Endothelial cell (in vitro differentiated cells): ENCODE measurements around the gene KCNJ6. TPM values are rescaled to one million over a fixed set of nuclear protein-coding genes. Genes with fewer than 3 reads are reported as not detected.

Experiments
- DNase-seq: peaks from one replicate; pipeline ENCODE4 v3.0.0; 2021; ENCODE audit warnings: low spot score
- H3K27ac Mint-ChIP-seq: one replicate; pipeline ENCODE4 v1.8.0; 2021; ENCODE audit warnings: mixed read lengths, inconsistent platforms; ENCODE audit not compliant: unreplicated experiment
- H3K27me3 Mint-ChIP-seq: one replicate; pipeline ENCODE4 v1.8.0; 2021; ENCODE audit warnings: mild to moderate bottlenecking, moderate library complexity, mixed read lengths, inconsistent platforms; ENCODE audit not compliant: unreplicated experiment
- H3K36me3 Mint-ChIP-seq: one replicate; pipeline ENCODE4 v1.8.0; 2021; ENCODE audit warnings: mild to moderate bottlenecking, low read depth, mixed read lengths, inconsistent platforms; ENCODE audit not compliant: unreplicated experiment
- H3K4me1 Mint-ChIP-seq: one replicate; pipeline ENCODE4 v1.8.0; 2021; ENCODE audit warnings: mild to moderate bottlenecking, mixed read lengths, inconsistent platforms; ENCODE audit not compliant: unreplicated experiment
- H3K4me3 Mint-ChIP-seq: one replicate; pipeline ENCODE4 v1.8.0; 2021; ENCODE audit warnings: mild to moderate bottlenecking, mixed read lengths, inconsistent platforms; ENCODE audit not compliant: unreplicated experiment
- H3K9me3 Mint-ChIP-seq: one replicate; pipeline ENCODE4 v1.8.0; 2021; ENCODE audit warnings: mixed read lengths, inconsistent platforms; ENCODE audit not compliant: unreplicated experiment
- total RNA-seq: library from RNA; stranded (reverse); fragmentation: NEBNext Ultra II Directional; extraction: Animal tissue kit (Norgen Biotek cat#: 25700); gene quantifications from one replicate; pipeline ENCODE4 v1.2.1, GENCODE V29; 2021; ENCODE audit not compliant: unreplicated experiment
- TF ChIP-seq, protein P1 (sequence below): fragments of 200-600 bp; sonication (generic); IDR thresholded peaks from one replicate; pipeline ENCODE4 v1.5.0; 2021; ENCODE audit warnings: antibody characterized with exemption; ENCODE audit not compliant: unreplicated experiment

The KCNJ6 gene
- total RNA-seq, 1 donor from 2014 or later = 0.41 TPM

DNA sequence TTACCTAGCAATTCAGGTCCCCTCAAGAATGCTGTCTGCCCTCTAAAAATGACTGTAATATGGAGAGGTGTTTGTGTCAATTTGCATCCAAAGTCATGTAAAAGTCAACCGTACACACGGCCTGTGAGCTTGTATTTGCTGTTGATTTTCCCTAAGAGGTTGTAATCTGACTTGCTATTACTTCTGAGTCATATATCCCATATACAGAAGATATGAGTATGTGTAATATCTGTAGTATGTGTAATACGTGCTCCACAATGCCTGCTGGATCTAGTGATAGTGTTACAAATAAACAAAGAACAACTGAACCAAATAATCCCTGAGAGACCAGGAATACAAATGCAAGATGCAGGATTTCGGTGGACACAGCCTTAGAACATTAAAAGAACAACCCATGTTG, 1.4 kb upstream of the KCNJ6 start:
- Mint-ChIP-seq H3K27ac (no peak overlapping the region), H3K9me3 (no peaks in the 10 kb centered on the region), H3K4me1 (peaks cover 12% of the 10 kb centered on the region), H3K36me3 (peaks cover 5% of the 10 kb centered on the region), H3K4me3 (no peak overlapping the region), H3K27me3 (peaks cover 7% of the 10 kb centered on the region)
- TF ChIP-seq, protein P1, sequence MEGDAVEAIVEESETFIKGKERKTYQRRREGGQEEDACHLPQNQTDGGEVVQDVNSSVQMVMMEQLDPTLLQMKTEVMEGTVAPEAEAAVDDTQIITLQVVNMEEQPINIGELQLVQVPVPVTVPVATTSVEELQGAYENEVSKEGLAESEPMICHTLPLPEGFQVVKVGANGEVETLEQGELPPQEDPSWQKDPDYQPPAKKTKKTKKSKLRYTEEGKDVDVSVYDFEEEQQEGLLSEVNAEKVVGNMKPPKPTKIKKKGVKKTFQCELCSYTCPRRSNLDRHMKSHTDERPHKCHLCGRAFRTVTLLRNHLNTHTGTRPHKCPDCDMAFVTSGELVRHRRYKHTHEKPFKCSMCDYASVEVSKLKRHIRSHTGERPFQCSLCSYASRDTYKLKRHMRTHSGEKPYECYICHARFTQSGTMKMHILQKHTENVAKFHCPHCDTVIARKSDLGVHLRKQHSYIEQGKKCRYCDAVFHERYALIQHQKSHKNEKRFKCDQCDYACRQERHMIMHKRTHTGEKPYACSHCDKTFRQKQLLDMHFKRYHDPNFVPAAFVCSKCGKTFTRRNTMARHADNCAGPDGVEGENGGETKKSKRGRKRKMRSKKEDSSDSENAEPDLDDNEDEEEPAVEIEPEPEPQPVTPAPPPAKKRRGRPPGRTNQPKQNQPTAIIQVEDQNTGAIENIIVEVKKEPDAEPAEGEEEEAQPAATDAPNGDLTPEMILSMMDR = no peak
- no peak for DNase-seq

DNA sequence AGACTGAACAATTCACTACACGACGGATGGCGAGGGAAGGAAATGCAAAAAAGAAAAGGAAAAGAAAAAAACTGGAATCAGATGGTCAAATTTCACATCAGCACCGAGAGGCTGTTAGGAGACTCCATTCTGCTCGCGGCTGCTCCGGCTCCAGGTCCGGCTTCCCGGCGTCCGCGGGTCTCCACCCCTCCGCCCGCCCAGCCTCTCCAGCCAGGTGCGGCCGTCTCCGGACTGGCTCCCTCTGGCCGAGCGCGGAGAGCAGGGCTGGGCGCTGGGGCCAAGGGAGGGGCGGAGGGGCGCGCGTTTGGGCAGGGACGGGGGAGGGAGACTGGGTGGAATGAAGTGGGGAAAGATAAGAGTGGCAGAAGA, 332 bp downstream of the KCNJ6 start:
- Mint-ChIP-seq H3K27me3 (peaks cover 7% of the 10 kb centered on the region), H3K27ac (no peak overlapping the region), H3K9me3 (no peaks in the 10 kb centered on the region), H3K4me1 (peaks cover 12% of the 10 kb centered on the region), H3K4me3 (peak overlapping the region; percentile 85), H3K36me3 (peaks cover 5% of the 10 kb centered on the region)
- DNase-seq = peak; percentile 23
- TF ChIP-seq, protein P1 = no peak

DNA sequence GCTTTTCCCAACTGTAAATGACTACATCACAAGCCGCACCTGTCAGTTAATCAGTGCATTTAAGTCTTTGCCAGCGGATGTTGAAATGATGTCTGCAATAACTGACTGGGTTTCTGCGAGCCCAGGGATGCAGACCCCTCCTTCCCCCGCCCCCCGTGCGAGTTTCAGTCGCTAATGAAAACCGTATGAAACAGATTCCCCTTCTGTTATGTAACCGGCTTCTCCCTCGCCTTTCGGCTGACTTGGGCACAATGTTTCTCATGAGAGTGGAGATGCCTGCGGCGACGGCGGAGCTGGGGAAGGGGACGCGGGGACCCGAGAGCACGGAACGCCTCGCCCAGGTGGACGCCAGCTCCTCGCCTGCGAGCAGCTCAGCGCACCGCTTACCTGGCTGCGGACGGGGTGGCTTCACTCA, 753 bp downstream of the KCNJ6 start:
- Mint-ChIP-seq H3K36me3 (peaks cover 5% of the 10 kb centered on the region), H3K9me3 (no peaks in the 10 kb centered on the region), H3K27me3 (peaks cover 7% of the 10 kb centered on the region), H3K4me1 (peaks cover 12% of the 10 kb centered on the region), H3K4me3 (peak overlapping the region; percentile 85), H3K27ac (no peak overlapping the region)
- peak; percentile 11 for DNase-seq
- TF ChIP-seq, protein P1 = no peak

DNA sequence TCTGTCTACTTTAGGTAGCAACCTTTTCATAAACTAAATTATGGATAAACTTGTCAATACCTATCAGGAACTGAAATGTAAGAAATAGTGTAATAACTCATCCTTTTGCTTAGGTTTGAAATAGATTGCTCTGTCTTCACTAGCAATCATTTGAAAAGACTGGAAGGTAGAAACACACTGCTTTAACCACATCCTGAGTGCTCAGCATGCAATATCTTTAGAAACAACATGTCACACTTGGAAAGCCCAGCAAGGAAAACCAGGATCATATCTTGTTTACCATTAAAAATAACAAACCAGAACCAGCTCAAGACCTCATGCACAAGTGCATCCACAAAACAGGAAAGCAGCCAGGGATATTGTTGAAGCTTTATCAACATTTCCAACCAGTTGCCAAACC, 3.6 kb downstream of the KCNJ6 start:
- H3K4me1 Mint-ChIP-seq = peaks cover 12% of the 10 kb centered on the region
- no peak for DNase-seq
- no peak overlapping the region for H3K27ac Mint-ChIP-seq
- peaks cover 5% of the 10 kb centered on the region for H3K36me3 Mint-ChIP-seq
- TF ChIP-seq, protein P1 = no peak
- H3K4me3 Mint-ChIP-seq = no peak overlapping the region
- H3K9me3 Mint-ChIP-seq = no peaks in the 10 kb centered on the region
- H3K27me3 Mint-ChIP-seq = peaks cover 7% of the 10 kb centered on the region

DNA sequence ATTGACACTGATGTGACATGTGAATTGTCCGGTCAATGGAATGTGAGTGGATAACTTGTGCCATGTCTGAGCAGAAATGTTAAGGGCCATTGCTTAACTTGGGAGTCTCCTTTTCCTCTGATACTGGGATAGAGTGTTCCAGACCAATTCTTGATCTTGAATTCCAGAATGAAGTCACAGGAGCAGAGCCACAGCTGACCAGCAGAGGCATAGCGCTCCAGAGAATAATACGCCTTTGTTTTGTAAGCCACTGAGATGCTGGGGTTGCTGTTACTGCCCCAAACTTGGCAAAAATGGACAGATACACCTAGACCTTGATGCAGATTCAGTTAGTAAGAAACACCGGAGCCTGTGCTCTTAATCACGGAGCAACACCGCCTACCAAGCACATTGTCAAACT, 6.3 kb downstream of the KCNJ6 start:
- TF ChIP-seq, protein P1 = peak; percentile 20
- no peaks in the 10 kb centered on the region for H3K9me3 Mint-ChIP-seq
- no peaks in the 10 kb centered on the region for H3K36me3 Mint-ChIP-seq
- peaks cover 3% of the 10 kb centered on the region for H3K4me1 Mint-ChIP-seq
- H3K27me3 Mint-ChIP-seq = peaks cover 2% of the 10 kb centered on the region
- H3K4me3 Mint-ChIP-seq = no peak overlapping the region
- H3K27ac Mint-ChIP-seq = no peak overlapping the region
- DNase-seq = no peak
